Panc1 (cell line): ENCODE results near the gene RIT2. TPM values are rescaled to one million over a fixed set of nuclear protein-coding genes. Genes with fewer than 3 reads are reported as not detected.

Experiments
- ATAC-seq: fragments of 200-7000 bp; cut with Tn5 transposase; 2 replicates; pipeline ENCODE4 v1.9.1; 2020; ENCODE audit warnings: mild to moderate bottlenecking, moderate library complexity
- BruUV-seq: library from RNA; stranded (reverse); fragments of 400-500 nt; replicated peaks from 2 replicates; lab custom pipeline; 2021; lab: Mats Ljungman, UMichigan
- CTCF ChIA-PET: fragments of 300-600 bp; sonication (Branson Sonifier 250); formaldehyde crosslinking; loops from one replicate; lab custom pipeline; 2022; ENCODE audit warnings: antibody characterized with exemption; lab: Charles Lee
- POLR2A ChIA-PET: fragments of 300-600 bp; sonication (Branson Sonifier 250); formaldehyde crosslinking; loops from one replicate; lab custom pipeline; 2022; ENCODE audit warnings: antibody characterized with exemption; lab: Charles Lee
- DNase-seq: peaks from one replicate; pipeline ENCODE4 v3.0.0-alpha.2; 2010; ENCODE audit warnings: low read depth, low spot score
- H3K27ac ChIP-seq: 2 replicates; pipeline ENCODE4 v1.5.1; 2011; ENCODE audit warnings: mild to moderate bottlenecking, low read length, inconsistent platforms
- H3K27me3 ChIP-seq: fragments of 200-500 bp; sonication (Bioruptor generic); 2 replicates; pipeline ENCODE4 v1.6.0; 2014; ENCODE audit warnings: low read length, inconsistent platforms; ENCODE audit not compliant: control insufficient read depth, insufficient read depth
- H3K36me3 ChIP-seq: fragments of 200-500 bp; sonication (Bioruptor generic); 2 replicates; pipeline ENCODE4 v1.5.1; 2014; ENCODE audit warnings: inconsistent platforms, mild to moderate bottlenecking, low read length, moderate library complexity; ENCODE audit not compliant: control insufficient read depth, insufficient read depth
- H3K4me1 ChIP-seq: 2 replicates; pipeline ENCODE4 v1.5.1; 2011; ENCODE audit warnings: inconsistent platforms, mild to moderate bottlenecking, low read length, moderate library complexity; ENCODE audit not compliant: control insufficient read depth, insufficient read depth
- H3K4me3 ChIP-seq, 2 experiments: 2 replicates each; pipeline ENCODE4 v1.5.1; 2011 to 2012; ENCODE audit warnings: low read depth in 2 of 2, low read length in 2 of 2, mild to moderate bottlenecking in 2 of 2, inconsistent platforms in 1 of 2, moderate library complexity in 1 of 2
- H3K9me3 ChIP-seq: fragments of 200-500 bp; sonication (Bioruptor generic); 2 replicates; pipeline ENCODE4 v1.5.1; 2014; ENCODE audit warnings: low read depth, mild to moderate bottlenecking, inconsistent platforms, low read length, moderate library complexity; ENCODE audit not compliant: control insufficient read depth, insufficient read depth
- CTCF ChIP-seq: fragments of 450-650 bp; IDR thresholded peaks from 2 replicates; pipeline ENCODE4 v1.5.1; 2017; ENCODE audit warnings: mild to moderate bottlenecking
- POLR2AphosphoS5 ChIP-seq: IDR thresholded peaks from 2 replicates; pipeline ENCODE4 v1.6.1; 2012; ENCODE audit warnings: mild to moderate bottlenecking, low read depth, low read length, moderate library complexity
- REST ChIP-seq, 2 experiments: IDR thresholded peaks; 2 replicates each; pipeline ENCODE4 v1.6.1; 2011 to 2012; ENCODE audit warnings: low read depth in 2 of 2, control low read depth in 1 of 2, low read length in 1 of 2, mild to moderate bottlenecking in 1 of 2, moderate library complexity in 1 of 2; ENCODE audit not compliant: insufficient read depth in 1 of 2
- SIN3A ChIP-seq: IDR thresholded peaks from 2 replicates; pipeline ENCODE4 v1.6.1; 2012; ENCODE audit warnings: low read depth, mild to moderate bottlenecking, low read length, moderate library complexity, borderline replicate concordance; ENCODE audit not compliant: insufficient read depth
- TCF7L2 ChIP-seq: IDR thresholded peaks from 2 replicates; pipeline ENCODE4 v1.6.1; 2011; ENCODE audit warnings: mild to moderate bottlenecking, low read depth, low read length, inconsistent platforms
- in situ Hi-C: cut with HindIII; loops from 2 replicates; pipeline ENCODE4 v1.10.0; 2016; ENCODE audit warnings: low sequenced_read_pairs, low pct_unique_long_range_greater_than_20kb
- intact Hi-C: fragments of 100-400 bp; cut with micrococcal nuclease; formaldehyde crosslinking; loops from one replicate; pipeline ENCODE4 v1.10.0; 2022; ENCODE audit not compliant: unreplicated experiment
- total RNA-seq: library from RNA; stranded (reverse); gene quantifications from one replicate; pipeline ENCODE4 v1.2.1, GENCODE V29; 2021; ENCODE audit not compliant: unreplicated experiment

Gene RIT2
- total RNA-seq, 1 experiment from 2014 or later, result not detected

- no TSS peak for BruUV-seq
- TF ChIP-seq SIN3A (no peak), TCF7L2 (no peak)
- H3K4me3 ChIP-seq, result no peak overlapping the region
- no peaks in the 10 kb centered on the region for H3K36me3 ChIP-seq
- H3K4me1 ChIP-seq, result no peaks in the 10 kb centered on the region
- ATAC-seq (no peak), DNase-seq (no peak)
- CTCF ChIA-PET, result no interaction called here
- H3K27me3 ChIP-seq, result no peaks in the 10 kb centered on the region
- intact Hi-C loops (loop anchor here (10.0 kb wide), 1 partner anchor 49 kb away; no protein-coding TSS in a partner anchor), in situ Hi-C loops (no loop called here)
- no peak overlapping the region for H3K27ac ChIP-seq
- POLR2A ChIA-PET, result no interaction called here
- H3K9me3 ChIP-seq, result no peaks in the 10 kb centered on the region
Observed at GRCh38 chr18:42745931-42746330, 369.6 kb downstream of the RIT2 start.

GRCh38 chr18:42745171-42745570, 370.3 kb downstream of the RIT2 start:
- ATAC-seq, result no peak
- Histone ChIP-seq H3K27ac (no peak overlapping the region), H3K36me3 (no peaks in the 10 kb centered on the region), H3K27me3 (no peaks in the 10 kb centered on the region), H3K9me3 (no peaks in the 10 kb centered on the region), H3K4me3 (no peak overlapping the region), H3K4me1 (no peaks in the 10 kb centered on the region)
- in situ Hi-C loops (no loop called here), intact Hi-C loops (loop anchor here (10.0 kb wide), 1 partner anchor 50 kb away; no protein-coding TSS in a partner anchor)
- POLR2A ChIA-PET, result no interaction called here
- CTCF ChIA-PET, result no interaction called here
- BruUV-seq, result no TSS peak
- TF ChIP-seq SIN3A (no peak), REST (IDR thresholded peaks at IDR 0.05; ENCODE audit: insufficient read depth in 1 of 2, low read depth in 2 of 2, low read length in 1 of 2) (no peak), CTCF (no peak), POLR2AphosphoS5 (no peak), TCF7L2 (no peak)
- DNase-seq, result no peak

GRCh38 chr18:42743373-42744138, 371.9 kb downstream of the RIT2 start:
- Histone ChIP-seq H3K36me3 (no peaks in the 10 kb centered on the region), H3K9me3 (no peaks in the 10 kb centered on the region), H3K27ac (no peak overlapping the region), H3K27me3 (no peaks in the 10 kb centered on the region), H3K4me3 (no peak overlapping the region), H3K4me1 (no peaks in the 10 kb centered on the region)
- DNase-seq (no peak), ATAC-seq (no peak)
- BruUV-seq, result no TSS peak
- CTCF ChIA-PET, result no interaction called here
- in situ Hi-C loops, result no loop called here
- intact Hi-C loops, result loop anchor here (10.0 kb wide), 1 partner anchor 51 kb away; no protein-coding TSS in a partner anchor
- no peak for TF ChIP-seq CTCF
- POLR2A ChIA-PET, result no interaction called here
